ENCODE results near the gene HSPA1A.
A peak's percentile ranks its signal among the peaks of the same experiment; 100 is the strongest.
"Not testable (repeated sequence)": the region's sequence is repeated elsewhere in the genome, so short reads cannot be mapped to it uniquely, and the experiment has no call there.

The HSPA1A gene

GRCh38 chr6:31808599-31808998, 6.7 kb upstream of the HSPA1A start:
- FAIRE-seq; DNase-seq (ENCODE audit: low spot score): not testable (repeated sequence)

GRCh38 chr6:31811645-31812044, 3.7 kb upstream of the HSPA1A start:
- no peak for DNase-seq (ENCODE audit: low spot score)
- no peak for FAIRE-seq

GRCh38 chr6:31813465-31813849, 1.9 kb upstream of the HSPA1A start:
- FAIRE-seq (no peak), DNase-seq (ENCODE audit: low spot score) (no peak)

DNA sequence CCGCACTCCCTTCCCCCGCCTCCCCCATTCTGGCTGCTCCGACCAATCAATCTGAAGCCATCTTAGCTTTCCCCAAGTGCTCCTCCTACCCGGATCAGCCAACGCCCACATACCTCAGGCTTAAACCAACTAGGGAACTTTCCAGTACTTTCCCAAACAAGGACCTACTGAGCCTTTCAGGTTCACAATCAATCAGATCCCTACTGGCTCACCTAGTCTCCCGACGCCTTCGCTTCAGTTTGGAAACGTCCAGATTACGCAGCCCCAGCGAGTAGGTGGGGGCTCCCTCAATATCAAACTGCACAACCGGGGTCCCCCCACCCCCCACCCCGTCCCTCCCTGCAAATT, 692 bp upstream of the HSPA1A start:
- FAIRE-seq (no peak), DNase-seq (ENCODE audit: low spot score) (peak; percentile 72)

GRCh38 chr6:31817133-31817928, 2.0 kb downstream of the HSPA1A start:
- not testable (repeated sequence) for FAIRE-seq; DNase-seq (ENCODE audit: low spot score)

GRCh38 chr6:31817929-31818511, 2.7 kb downstream of the HSPA1A start:
- not testable (repeated sequence) for FAIRE-seq; DNase-seq (ENCODE audit: low spot score)

- FAIRE-seq (no peak), DNase-seq (ENCODE audit: low spot score) (no peak)
These were observed 4.5 kb downstream of the HSPA1A start for GRCh38 chr6:31819871-31820299.

DNA sequence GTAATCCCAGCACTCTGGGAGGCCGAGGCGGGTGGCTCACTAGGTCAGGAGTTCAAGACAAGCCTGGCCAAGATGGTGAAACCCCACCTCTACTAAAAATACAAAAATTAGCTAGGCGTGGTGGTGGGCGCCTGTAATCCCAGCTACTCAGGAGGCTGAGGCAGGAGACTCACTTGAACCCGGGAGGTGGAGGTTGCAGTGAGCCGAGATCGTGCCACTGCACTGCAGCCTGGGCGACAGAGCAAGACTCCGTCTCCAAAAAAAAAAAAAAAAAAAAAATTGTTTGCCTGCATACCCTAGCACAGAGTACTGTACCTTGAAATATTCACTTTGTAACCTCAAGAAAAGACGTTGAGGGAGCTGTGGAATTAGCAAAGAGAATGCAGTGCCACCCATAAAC, 5.1 kb downstream of the HSPA1A start:
- DNase-seq (ENCODE audit: low spot score); FAIRE-seq: not testable (repeated sequence)

DNA sequence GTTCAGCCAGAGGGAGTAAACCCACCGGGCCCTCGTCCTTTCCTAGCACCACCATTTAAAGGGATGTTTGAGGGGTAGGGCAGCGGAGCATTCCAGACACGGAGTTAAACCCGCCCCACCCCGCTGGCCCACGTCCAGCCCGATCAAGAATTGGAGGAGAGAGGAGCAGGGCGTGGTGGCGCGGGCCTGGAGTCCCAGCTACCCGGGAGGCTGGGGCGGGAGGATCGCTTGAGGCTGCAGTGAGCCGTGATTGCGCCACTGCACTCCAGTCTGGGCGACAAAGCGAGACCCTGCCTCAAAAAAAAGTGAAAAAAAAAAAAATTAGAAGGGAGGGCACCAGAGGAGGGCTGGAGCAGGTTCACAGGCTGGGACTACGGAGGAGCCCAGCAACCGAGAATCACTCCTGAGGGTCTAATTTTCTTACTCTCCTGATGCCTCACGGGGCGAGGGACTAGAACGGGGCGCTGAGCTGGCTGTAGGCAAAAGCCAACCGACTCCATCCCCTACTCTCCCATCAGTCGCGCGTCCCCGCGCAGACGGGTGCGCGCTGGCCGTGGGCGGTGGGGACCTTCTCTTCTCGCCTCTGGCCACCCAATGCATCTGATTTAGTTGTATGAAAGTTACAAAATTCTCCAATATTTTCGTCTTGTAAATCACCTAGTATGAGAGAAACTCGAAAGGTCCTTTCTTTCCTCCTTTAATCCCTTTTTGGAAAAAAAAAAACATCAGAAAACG, 6.1 kb downstream of the HSPA1A start:
- no peak for FAIRE-seq
- DNase-seq (ENCODE audit: low spot score), result no peak

DNA sequence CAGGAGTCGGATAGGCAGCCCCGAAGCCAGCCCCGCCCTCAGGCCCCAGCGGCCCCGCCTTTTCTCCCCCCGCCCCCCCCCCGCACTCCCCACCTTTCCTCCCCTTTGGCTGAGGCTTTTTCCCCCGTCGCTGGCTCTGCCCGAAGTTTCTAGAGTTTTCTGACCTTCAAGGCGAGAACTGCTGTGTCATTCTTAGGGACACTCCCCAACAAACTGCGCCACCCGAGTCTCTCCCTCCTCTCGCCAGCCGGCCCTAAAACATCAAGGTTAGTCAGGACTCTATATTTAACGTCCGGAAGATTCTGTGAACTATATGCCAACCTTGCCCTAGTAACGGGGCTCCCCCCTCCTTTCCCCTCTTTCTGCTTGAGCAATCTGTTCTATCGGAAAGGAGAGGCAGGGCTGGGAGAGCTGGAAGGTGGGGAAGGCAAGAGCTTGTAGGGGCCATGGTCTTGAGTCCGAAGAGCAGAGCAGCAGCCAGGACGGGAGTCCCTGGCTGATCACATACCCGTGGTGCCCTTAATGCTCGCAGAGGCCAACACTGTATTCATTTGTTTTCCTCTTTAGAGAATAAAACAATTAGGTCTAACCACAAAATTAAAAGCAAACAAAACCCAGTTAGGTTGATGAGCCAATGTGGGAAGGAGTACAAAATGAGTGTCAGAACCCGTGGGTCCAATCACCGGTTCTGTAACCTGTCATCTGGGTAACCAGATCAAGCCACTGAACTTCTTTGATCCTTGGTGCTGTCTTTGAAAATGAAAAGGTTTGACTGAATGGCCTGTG, 6.9 kb downstream of the HSPA1A start:
- FAIRE-seq (no peak), DNase-seq (ENCODE audit: low spot score) (peak; percentile 79)

- not testable (repeated sequence) for FAIRE-seq; DNase-seq (ENCODE audit: low spot score)
These were observed 8.4 kb downstream of the HSPA1A start for GRCh38 chr6:31823592-31824196.

DNA sequence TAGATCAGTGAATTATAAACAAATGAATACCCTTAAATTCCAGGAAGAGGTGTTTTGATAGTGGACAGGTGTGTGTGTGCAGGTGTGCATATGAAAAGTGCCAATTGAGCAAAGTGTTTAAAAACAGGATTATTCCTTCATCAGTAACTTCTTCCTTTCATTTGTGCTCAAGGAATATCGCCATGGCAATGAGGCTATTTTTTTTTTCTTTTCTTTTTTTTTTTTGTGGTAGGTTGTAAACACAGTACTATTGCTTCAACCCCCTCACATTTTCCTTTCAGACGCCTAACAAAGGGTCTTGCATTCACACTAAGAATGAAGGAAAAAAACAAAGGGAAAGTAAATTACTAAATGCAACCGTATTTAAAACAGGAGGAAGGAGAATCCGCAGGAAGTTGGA, 10.2 kb downstream of the HSPA1A start:
- no peak for FAIRE-seq
- DNase-seq (ENCODE audit: low spot score), result no peak

- no peak for FAIRE-seq
- DNase-seq (ENCODE audit: low spot score), result no peak
These were observed 11.5 kb downstream of the HSPA1A start for GRCh38 chr6:31826793-31827285.

- FAIRE-seq (peak; percentile 92), DNase-seq (ENCODE audit: low spot score) (peak; percentile 99)
These were observed 12.1 kb downstream of the HSPA1A start, which contains the start of gene HSPA1B for GRCh38 chr6:31827286-31828079. Gene HSPA1B (plus strand): TSS chr6:31827738. CDS start chr6:31827951, 213 bp downstream.

GRCh38 chr6:31829633-31830283, 14.4 kb downstream of the HSPA1A start:
- peak; percentile 43 for FAIRE-seq
- DNase-seq (ENCODE audit: low spot score), result peak; percentile 19

GRCh38 chr6:31830886-31831335, 15.6 kb downstream of the HSPA1A start:
- DNase-seq (ENCODE audit: low spot score), result no peak
- no peak for FAIRE-seq

- FAIRE-seq, result no peak
These were observed 16.2 kb downstream of the HSPA1A start for GRCh38 chr6:31831350-31832215.

More at GRCh38 chr6:31831350-31832215, 16.2 kb downstream of the HSPA1A start:
- no peak for DNase-seq (ENCODE audit: low spot score)

Measured in RCC 7860 (cell line).